Measurements from ENCODE around the gene TNP2.
A peak's percentile ranks its signal among the peaks of the same experiment; 100 is the strongest.

Gene TNP2

DNA sequence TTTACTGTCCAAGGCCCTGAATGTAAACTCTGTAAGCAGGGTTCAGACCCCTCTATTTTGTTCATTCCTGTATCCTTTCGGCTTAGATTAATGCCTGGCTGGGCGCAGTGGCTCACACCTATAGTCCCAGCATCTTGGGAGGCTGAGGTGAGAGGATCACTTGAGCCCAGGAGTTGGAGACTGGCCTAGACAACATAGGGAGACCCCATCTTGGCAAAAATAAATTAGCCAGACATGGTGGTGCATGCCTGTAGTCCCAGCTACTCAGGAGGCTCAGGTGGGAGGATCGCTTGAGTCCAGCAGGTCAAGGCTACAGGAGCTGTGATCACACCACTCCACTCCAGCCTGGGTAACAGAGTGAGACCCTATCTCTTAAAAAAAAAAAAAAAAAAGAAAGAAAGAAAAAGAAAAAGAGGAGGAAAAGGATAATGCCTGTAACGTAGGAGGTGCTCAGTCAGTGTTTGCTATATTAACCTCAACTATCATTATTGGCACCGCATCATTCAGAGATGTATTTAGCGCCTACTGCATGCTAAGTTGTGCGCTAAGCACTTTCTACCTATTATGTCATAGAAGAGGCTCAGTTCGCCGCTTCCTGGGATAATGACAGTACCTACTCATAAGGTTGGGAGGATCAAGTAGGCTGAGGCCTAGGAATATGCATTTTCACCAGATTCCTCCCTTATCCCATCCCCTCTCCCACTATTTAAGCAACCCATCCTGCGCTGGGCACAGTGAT, 18.2 kb downstream of the TNP2 start:
- H3K4me3 ChIP-seq (ENCODE audit: low read depth, low read length) = no peak overlapping the region
- no peak for DNase-seq (ENCODE audit: low read depth)
- TF ChIP-seq, protein P1, sequence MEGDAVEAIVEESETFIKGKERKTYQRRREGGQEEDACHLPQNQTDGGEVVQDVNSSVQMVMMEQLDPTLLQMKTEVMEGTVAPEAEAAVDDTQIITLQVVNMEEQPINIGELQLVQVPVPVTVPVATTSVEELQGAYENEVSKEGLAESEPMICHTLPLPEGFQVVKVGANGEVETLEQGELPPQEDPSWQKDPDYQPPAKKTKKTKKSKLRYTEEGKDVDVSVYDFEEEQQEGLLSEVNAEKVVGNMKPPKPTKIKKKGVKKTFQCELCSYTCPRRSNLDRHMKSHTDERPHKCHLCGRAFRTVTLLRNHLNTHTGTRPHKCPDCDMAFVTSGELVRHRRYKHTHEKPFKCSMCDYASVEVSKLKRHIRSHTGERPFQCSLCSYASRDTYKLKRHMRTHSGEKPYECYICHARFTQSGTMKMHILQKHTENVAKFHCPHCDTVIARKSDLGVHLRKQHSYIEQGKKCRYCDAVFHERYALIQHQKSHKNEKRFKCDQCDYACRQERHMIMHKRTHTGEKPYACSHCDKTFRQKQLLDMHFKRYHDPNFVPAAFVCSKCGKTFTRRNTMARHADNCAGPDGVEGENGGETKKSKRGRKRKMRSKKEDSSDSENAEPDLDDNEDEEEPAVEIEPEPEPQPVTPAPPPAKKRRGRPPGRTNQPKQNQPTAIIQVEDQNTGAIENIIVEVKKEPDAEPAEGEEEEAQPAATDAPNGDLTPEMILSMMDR (conservative IDR thresholded peaks at IDR 0.05; ENCODE audit: low read depth, low read length) = no peak

DNA sequence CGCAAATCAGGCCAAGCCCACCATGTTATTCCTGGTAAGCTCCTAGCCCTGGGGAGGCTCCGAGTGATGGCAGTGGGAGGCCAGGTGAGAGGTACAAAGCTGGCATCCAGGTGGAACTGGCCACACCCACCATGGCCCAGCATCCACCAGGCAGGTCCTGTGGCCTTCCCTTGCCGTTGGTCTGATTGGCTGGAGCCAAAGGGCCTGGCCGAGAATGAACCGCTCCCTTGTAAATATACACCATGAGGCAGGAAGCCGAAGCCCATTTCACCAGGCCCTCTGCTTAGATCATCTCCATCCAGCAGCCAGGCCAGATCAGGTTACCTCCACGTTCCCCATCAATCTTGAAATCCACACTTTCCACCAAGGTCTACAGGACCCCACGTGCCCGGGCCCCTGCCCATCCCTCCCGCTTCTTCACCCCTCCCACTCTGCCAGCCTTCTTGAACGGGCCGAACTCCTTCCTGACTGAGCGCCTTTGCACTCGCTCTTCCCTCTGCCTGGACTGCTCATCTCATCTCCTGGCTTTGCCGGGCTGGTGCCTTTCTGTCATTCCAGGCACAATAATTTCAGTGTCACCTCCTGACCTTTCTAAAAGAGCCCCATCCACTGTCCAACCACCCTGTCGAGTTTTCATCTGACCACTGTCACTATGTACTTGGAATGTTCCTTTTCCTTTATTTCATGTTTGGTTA, 18.9 kb downstream of the TNP2 start:
- H3K4me3 ChIP-seq (ENCODE audit: low read depth, low read length) = no peak overlapping the region
- TF ChIP-seq, protein P1 (conservative IDR thresholded peaks at IDR 0.05; ENCODE audit: low read depth, low read length) = no peak
- peak; percentile 27 for DNase-seq (ENCODE audit: low read depth)

DNA sequence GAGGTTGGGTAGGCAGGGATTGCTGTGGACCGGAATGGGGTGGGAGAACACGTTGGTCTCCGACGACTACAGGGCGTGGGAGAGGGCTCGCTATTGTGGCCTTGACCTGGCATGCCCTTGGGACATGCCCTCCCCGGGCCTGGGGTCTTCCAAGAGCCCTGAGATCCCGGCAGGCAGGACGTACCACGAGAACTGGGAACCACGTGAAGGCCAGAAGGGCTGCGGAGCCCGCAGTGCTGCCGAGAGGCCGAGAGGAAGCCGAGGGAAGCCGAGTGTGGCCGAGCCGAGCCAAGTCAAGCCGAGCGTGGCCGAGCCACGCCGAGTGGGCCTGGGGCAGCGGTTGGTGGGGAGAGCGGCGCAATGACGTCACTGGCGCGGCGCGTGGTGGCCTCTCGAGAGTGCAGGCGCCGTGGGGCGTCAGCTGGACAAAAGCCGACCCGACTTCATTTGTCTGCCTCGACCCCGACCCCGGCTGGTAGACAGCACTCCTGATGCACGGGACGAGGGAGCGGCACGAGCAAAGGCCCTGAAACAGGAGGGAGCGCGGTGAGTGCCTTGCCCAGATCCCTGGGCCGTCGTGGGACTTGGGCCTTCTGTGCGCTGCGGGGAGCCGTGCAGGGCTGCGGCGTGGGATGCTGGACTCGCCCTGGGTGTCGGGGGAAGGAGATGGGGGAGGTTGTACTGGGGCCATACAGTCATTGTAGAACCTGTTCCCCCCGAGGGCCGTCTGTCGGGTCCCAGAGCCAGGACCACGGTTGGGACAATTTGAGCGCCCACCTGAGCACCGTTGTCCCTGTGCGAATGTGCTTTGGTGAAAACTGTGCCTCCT, 19.7 kb downstream of the TNP2 start:
- H3K4me3 ChIP-seq (ENCODE audit: low read depth, low read length) = no peak overlapping the region
- DNase-seq (ENCODE audit: low read depth) = no peak
- TF ChIP-seq, protein P1 (conservative IDR thresholded peaks at IDR 0.05; ENCODE audit: low read depth, low read length) = no peak

DNA sequence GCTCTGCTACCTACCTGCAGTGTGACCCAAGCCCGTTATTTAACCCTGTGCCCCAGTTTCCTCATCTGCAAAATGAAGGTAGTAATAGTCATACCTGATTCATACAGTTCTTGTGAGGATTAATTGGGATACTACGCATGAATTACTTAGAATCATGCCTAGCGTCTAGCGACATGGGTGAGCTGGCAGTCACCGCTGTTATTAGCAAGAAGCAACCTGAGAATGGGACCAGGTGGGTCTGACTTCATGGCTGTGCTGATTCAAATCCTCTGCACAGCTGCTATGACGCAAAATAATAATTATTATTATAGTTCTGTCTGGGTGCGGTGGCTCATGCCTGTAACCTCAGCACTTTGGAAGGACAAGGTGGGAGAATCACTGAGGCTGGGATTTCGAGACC, 21.0 kb downstream of the TNP2 start:
- no peak overlapping the region for H3K4me3 ChIP-seq (ENCODE audit: low read depth, low read length)
- TF ChIP-seq, protein P1 (conservative IDR thresholded peaks at IDR 0.05; ENCODE audit: low read depth, low read length) = no peak
- no peak for DNase-seq (ENCODE audit: low read depth)

DNA sequence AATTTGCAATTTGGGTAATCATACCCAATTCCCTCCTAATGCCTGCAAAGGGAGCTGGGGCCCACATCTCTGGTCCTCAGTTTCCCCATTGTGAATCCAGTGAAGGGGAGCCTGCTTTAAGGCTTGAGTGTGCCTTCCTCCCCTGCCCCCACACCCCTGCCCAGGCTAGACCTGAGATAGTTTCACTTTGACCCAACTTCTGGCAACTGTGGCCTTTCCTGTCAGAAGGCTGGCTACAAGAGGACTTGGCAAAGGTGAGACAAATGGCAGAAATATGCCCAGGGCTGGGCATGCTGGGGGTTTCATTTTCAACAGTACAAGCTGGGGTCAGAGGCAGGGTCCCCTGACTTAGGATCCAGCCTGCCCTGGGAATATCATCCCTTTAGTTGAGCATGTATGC, 23.1 kb downstream of the TNP2 start:
- no peak overlapping the region for H3K4me3 ChIP-seq (ENCODE audit: low read depth, low read length)
- DNase-seq (ENCODE audit: low read depth) = no peak
- TF ChIP-seq, protein P1 (conservative IDR thresholded peaks at IDR 0.05; ENCODE audit: low read depth, low read length) = no peak

DNA sequence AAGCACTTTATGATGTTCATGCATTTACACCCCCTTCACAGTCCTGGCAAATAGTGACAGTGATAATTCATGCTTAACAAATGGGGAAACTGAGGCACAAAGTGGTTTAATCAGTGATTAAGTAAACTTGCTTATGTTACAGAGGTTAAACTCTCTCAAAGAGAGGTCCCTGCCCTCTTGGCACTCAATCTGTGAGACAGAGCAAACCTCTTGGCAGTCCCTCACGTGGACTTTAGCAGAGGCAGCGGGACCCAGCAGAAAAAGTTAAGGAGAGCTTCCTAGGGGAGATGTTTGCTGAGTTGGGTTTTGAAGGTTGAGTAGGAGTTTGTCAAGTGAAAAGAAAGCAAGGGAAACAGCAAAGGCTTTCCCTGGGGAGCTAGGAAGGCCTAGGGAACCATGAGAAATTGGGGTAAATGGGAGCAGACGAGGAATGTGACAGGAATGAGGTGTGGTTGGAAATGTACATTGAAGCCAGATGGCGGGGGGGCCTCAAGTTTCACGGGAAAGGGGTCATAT, 23.8 kb downstream of the TNP2 start:
- H3K4me3 ChIP-seq (ENCODE audit: low read depth, low read length) = no peak overlapping the region
- DNase-seq (ENCODE audit: low read depth) = no peak
- TF ChIP-seq, protein P1 (conservative IDR thresholded peaks at IDR 0.05; ENCODE audit: low read depth, low read length) = no peak

Data from choroid plexus epithelial cell (primary cell).